Bladder microvascular endothelial cell (primary cell): ENCODE measurements around the gene CTBP2. TPM values are rescaled to one million over a fixed set of nuclear protein-coding genes. Genes with fewer than 3 reads are reported as not detected.

Experiments
- total RNA-seq: library from RNA; depleted of rRNA; stranded (reverse); fragments of >200 nt; gene quantifications from 2 replicates; pipeline ENCODE4 v1.2.3, GENCODE V29; 2014

CTBP2 gene
- total RNA-seq = 84.2 and 160 TPM in 2 replicates

GRCh38 chr10:125159932-125160855 is at the start of gene CTBP2:
Gene CTBP2 (minus strand): TSS chr10:125160563.

GRCh38 chr10:124941823-124942222 is 218.5 kb downstream of the CTBP2 start, which contains the start of gene ZRANB1:
Gene ZRANB1 (plus strand): TSS chr10:124942123. CDS start chr10:124942494, 371 bp downstream.

Other genes with a start within 250 kb of the CTBP2 start
- 16.4 and 27.1 TPM in 2 replicates for gene ZRANB1, start 218.4 kb downstream of the CTBP2 start, total RNA-seq